Caco-2 (cell line): Measurements from ENCODE around the gene MECR. TPM values are rescaled to one million over a fixed set of nuclear protein-coding genes. Genes with fewer than 3 reads are reported as not detected.

Experiments used
- BruUV-seq: library from RNA; stranded (reverse); fragments of 400-500 nt; replicated peaks from 2 replicates; lab custom pipeline; 2021; lab: Mats Ljungman, UMichigan
- CTCF ChIA-PET: fragments of 300-600 bp; sonication (Branson Sonifier 250); formaldehyde crosslinking; loops from one replicate; lab custom pipeline; 2022; ENCODE audit warnings: antibody characterized with exemption; lab: Charles Lee
- POLR2A ChIA-PET: fragments of 300-600 bp; sonication (Branson Sonifier 250); formaldehyde crosslinking; loops from one replicate; lab custom pipeline; 2022; ENCODE audit warnings: antibody characterized with exemption; lab: Charles Lee
- DNase-seq, 2 experiments: peaks; one replicate each; pipeline versions ENCODE4 v3.0.0 to v3.0.0-alpha.2; 2020 to 2022
- H3K27me3 ChIP-seq: replicated peaks from 2 replicates; pipeline ENCODE4 v1.6.0; 2011; ENCODE audit warnings: low read length; ENCODE audit not compliant: control insufficient read depth, insufficient read depth
- H3K36me3 ChIP-seq: 2 replicates; pipeline ENCODE4 v1.5.1; 2011; ENCODE audit warnings: low read length; ENCODE audit not compliant: control insufficient read depth, insufficient read depth
- H3K4me1 ChIP-seq: fragments of 250-450 bp; sonication (Bioruptor Pico); 2 replicates; pipeline ENCODE4 v1.5.1; 2020; ENCODE audit warnings: mild to moderate bottlenecking
- H3K4me3 ChIP-seq: 2 replicates; pipeline ENCODE4 v1.5.1; 2011; ENCODE audit warnings: low read depth, mild to moderate bottlenecking, control low read depth, low read length
- H3K9me3 ChIP-seq: fragments of 250-450 bp; sonication (Bioruptor Pico); 2 replicates; pipeline ENCODE4 v1.5.1; 2020; ENCODE audit warnings: mild to moderate bottlenecking, moderate library complexity
- H3K27ac Mint-ChIP-seq: one replicate; pipeline ENCODE4 v1.8.0; 2022; ENCODE audit warnings: mixed read lengths; ENCODE audit not compliant: unreplicated experiment
- H3K27me3 Mint-ChIP-seq: one replicate; pipeline ENCODE4 v1.8.0; 2022; ENCODE audit warnings: mixed read lengths; ENCODE audit not compliant: insufficient read depth, unreplicated experiment
- H3K36me3 Mint-ChIP-seq: one replicate; pipeline ENCODE4 v1.8.0; 2022; ENCODE audit warnings: mild to moderate bottlenecking, mixed read lengths; ENCODE audit not compliant: insufficient read depth, unreplicated experiment
- H3K4me1 Mint-ChIP-seq: one replicate; pipeline ENCODE4 v1.8.0; 2022; ENCODE audit warnings: low read depth, mixed read lengths; ENCODE audit not compliant: unreplicated experiment
- H3K4me3 Mint-ChIP-seq: one replicate; pipeline ENCODE4 v1.8.0; 2022; ENCODE audit warnings: mild to moderate bottlenecking, moderate library complexity, mixed read lengths; ENCODE audit not compliant: unreplicated experiment
- H3K9me3 Mint-ChIP-seq: one replicate; pipeline ENCODE4 v1.8.0; 2022; ENCODE audit warnings: mixed read lengths; ENCODE audit not compliant: unreplicated experiment
- CTCF ChIP-seq, 2 experiments: fragments of 200-600 bp in 1 of 2; IDR thresholded peaks; 1 replicate in 1 of 2; 2 replicates in 1 of 2; pipeline versions ENCODE4 v1.5.1 to v1.8.0; 2011 to 2022; ENCODE audit warnings: antibody characterized with exemption in 1 of 2, control low read depth in 1 of 2, inconsistent platforms in 1 of 2, low read depth in 1 of 2, low read length in 1 of 2, mild to moderate bottlenecking in 1 of 2, moderate library complexity in 1 of 2; ENCODE audit not compliant: insufficient read depth in 1 of 2, severe bottlenecking in 1 of 2, unreplicated experiment in 1 of 2
- intact Hi-C: fragments of 100-400 bp; cut with micrococcal nuclease; formaldehyde crosslinking; loops from one replicate; pipeline ENCODE4 v1.10.0; 2022; ENCODE audit not compliant: unreplicated experiment
- total RNA-seq: library from RNA; stranded (reverse); gene quantifications from 2 replicates; pipeline ENCODE4 v1.2.3, GENCODE V29; 2022

MECR gene
- total RNA-seq, 1 experiment from 2014 or later: 23.1 TPM

DNA sequence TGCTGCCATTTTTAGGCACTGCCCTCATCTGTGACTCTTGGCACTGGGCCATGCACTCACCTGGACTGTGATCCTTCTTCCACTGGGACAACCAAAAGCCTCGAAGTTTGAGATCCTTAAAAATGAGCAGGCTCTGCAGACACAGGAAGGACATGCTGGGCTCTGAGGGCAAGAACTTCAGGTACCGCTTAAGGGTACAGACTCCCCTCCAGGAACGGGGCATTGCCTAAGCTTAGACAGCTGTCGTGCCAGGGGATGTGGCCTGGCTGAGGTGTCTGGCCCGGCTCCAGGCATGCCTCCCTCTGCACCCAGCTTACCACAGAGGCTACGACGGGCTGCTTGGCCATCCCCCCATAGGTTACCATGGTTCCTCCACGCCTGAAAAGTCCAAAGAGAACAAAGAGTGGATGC lies 34.8 kb downstream of the MECR start:
- H3K4me3 Mint-ChIP-seq: no peak overlapping the region
- CTCF ChIA-PET: no interaction called here
- H3K36me3 Mint-ChIP-seq: peaks cover 14% of the 10 kb centered on the region
- Histone ChIP-seq H3K4me3 (no peak overlapping the region), H3K4me1 (no peaks in the 10 kb centered on the region; the same call in 1 of the 2 replicates), H3K36me3 (no peaks in the 10 kb centered on the region), H3K27me3 (no peaks in the 10 kb centered on the region), H3K9me3 (no peaks in the 10 kb centered on the region)
- H3K9me3 Mint-ChIP-seq: no peaks in the 10 kb centered on the region
- intact Hi-C loops: no loop called here
- no peak overlapping the region for H3K27ac Mint-ChIP-seq
- no peaks in the 10 kb centered on the region for H3K27me3 Mint-ChIP-seq
- H3K4me1 Mint-ChIP-seq: peaks cover 4% of the 10 kb centered on the region
- no peak for DNase-seq
- no peak for TF ChIP-seq CTCF (IDR thresholded peaks at IDR 0.05; ENCODE audit: insufficient read depth in 1 of 2, low read depth in 1 of 2, low read length in 1 of 2, severe bottlenecking in 1 of 2, unreplicated experiment in 1 of 2)
- POLR2A ChIA-PET: no interaction called here
- BruUV-seq: no TSS peak

DNA sequence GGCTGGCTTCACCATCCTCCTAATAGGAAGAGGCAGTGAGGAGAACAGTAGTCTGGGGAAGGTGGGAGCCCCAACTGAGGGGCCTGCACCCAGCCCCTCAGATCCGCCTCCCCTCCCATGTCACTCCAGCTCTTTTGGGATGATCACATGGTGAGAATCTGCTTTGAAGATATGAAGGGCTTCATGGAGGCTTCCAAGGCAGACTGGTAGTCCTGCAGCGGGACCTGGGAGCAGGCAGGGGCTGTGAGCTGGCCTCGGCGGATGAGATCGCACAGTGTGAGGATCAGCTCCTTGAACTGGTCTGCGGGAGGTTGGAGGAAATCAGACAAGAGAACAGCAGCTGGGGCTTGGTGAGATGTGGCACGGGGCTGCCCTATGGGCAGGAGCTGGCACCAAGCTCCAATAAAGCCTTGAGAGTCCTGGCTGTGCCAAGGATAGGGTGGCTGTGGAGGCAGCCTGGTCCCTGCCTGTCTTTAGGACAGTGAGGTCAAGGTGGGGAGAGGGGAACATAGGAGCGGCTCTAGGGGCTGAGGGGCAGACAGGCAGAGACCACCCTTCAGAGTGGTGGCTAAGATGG lies 36.8 kb downstream of the MECR start:
- Histone ChIP-seq H3K4me3 (no peak overlapping the region), H3K36me3 (no peaks in the 10 kb centered on the region), H3K27me3 (no peaks in the 10 kb centered on the region), H3K4me1 (no peaks in the 10 kb centered on the region; the same call in 1 of the 2 replicates), H3K9me3 (no peaks in the 10 kb centered on the region)
- peak overlapping the region; percentile 50 for H3K27ac Mint-ChIP-seq
- peaks cover 5% of the 10 kb centered on the region for H3K4me1 Mint-ChIP-seq
- no peak for TF ChIP-seq CTCF (IDR thresholded peaks at IDR 0.05; ENCODE audit: insufficient read depth in 1 of 2, low read depth in 1 of 2, low read length in 1 of 2, severe bottlenecking in 1 of 2, unreplicated experiment in 1 of 2)
- ChIA-PET POLR2A (no interaction called here), CTCF (no interaction called here)
- H3K4me3 Mint-ChIP-seq: no peak overlapping the region
- intact Hi-C loops: no loop called here
- DNase-seq: no peak
- H3K9me3 Mint-ChIP-seq: no peaks in the 10 kb centered on the region
- no peaks in the 10 kb centered on the region for H3K27me3 Mint-ChIP-seq
- BruUV-seq: no TSS peak
- H3K36me3 Mint-ChIP-seq: peaks cover 13% of the 10 kb centered on the region

- Histone ChIP-seq H3K9me3 (no peaks in the 10 kb centered on the region), H3K36me3 (no peaks in the 10 kb centered on the region), H3K4me1 (peaks cover 9% of the 10 kb centered on the region; the same call in 1 of the 2 replicates), H3K4me3 (no peak overlapping the region), H3K27me3 (no peaks in the 10 kb centered on the region)
- no peak for TF ChIP-seq CTCF (IDR thresholded peaks at IDR 0.05; ENCODE audit: insufficient read depth in 1 of 2, low read depth in 1 of 2, low read length in 1 of 2, severe bottlenecking in 1 of 2, unreplicated experiment in 1 of 2)
- Mint-ChIP-seq H3K27me3 (no peaks in the 10 kb centered on the region), H3K4me3 (no peak overlapping the region), H3K9me3 (no peaks in the 10 kb centered on the region), H3K36me3 (peaks cover 13% of the 10 kb centered on the region), H3K27ac (no peak overlapping the region), H3K4me1 (peaks cover 13% of the 10 kb centered on the region)
- CTCF ChIA-PET: interaction anchor here (0.6 kb wide), 1 partner anchor 330 kb away, joined by 3 read pairs; no protein-coding TSS in a partner anchor
- BruUV-seq: no TSS peak
- POLR2A ChIA-PET: no interaction called here
- DNase-seq: no peak
- intact Hi-C loops: no loop called here
Observed at GRCh38 chr1:29190718-29191117, 40.0 kb downstream of the MECR start.
